UCSD-AML1 (cell line): ENCODE results near the gene ADAM12.

Experiments used
- DNase-seq: peaks from one replicate; lab custom pipeline; 2025; ENCODE audit not compliant: unreplicated experiment; lab: John Stamatoyannopoulos, UW

ADAM12 gene

DNA sequence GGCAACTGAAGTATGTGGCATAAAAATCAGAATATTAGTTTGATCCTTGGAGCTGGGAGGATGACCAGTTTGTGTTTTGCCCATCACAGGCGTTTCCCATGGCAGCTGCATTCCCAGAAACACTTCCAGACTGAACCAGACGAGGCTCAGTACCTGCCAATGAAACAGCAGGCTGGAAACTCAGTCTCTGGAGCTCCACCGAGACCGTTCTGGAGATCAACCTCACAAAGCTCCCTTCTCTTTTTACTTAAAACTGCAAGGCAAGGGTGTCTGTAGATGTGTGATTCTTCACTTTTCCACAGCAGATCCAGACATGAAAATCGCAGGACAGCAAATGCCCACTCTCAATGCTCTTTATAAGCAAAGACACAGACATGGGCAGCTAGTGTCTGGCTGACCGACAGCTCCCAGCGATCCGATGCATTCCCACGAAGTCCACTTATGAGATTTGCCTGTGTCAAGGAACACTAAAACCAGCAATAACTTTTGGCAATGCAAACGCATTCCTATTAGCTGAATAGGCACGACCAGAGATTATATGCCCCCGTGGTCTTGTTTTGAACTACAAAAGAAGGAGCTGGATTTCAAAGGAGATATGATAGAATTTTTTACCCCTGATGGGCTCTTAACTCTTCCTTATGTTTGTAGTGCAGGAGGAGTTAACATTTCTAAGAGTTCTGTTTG is 72.6 kb downstream of the ADAM12 start:
- no peak for DNase-seq

DNA sequence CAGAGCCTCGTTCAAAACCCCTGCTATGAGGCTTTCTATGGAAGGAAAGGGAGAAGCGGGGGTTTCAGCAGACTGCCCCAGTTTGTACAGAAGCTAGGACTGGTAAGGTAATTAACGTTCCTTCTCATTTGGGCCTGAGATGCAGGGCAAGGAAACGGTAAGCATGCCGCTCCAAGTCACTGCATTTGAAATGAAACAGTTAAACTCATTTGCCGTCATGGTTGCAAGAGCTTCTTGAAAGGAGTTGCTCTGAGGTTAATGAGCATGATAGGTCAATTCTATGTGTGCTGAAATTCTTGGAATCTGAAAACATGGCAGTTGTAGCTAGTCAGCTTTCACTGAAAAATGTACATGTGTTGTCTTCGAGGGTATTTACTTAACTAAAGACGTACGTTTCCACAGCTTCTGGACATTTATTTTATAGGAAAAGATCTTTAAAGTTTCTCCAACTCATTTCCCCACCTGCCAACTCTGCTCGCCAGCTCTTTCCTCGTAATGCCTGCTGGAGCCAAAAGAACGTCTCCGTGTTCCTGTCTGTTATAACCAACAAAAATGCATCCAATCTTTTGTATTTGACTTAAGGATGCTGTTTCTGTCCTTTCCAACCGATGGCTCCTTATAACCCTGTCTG is 73.3 kb downstream of the ADAM12 start:
- no peak for DNase-seq

DNA sequence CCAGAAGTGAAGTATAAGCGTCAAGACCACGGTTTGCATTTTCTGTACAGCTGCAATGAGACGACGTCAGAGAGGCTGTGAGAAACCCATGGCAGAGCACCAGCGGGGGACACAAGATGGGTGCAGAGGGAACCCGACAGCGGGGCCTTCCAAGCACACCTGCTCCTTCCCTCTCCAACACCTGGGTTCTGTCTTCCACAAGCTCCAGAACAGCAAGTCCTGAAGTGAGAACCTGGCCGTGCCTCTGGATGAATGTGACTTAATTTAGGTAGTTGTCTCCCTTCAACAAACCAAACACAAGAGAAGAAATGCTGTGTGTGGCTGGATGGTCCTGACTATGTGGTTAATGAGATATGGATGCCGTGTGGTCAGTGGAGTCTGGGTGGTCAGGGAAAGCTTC is 76.1 kb downstream of the ADAM12 start:
- DNase-seq = no peak

DNA sequence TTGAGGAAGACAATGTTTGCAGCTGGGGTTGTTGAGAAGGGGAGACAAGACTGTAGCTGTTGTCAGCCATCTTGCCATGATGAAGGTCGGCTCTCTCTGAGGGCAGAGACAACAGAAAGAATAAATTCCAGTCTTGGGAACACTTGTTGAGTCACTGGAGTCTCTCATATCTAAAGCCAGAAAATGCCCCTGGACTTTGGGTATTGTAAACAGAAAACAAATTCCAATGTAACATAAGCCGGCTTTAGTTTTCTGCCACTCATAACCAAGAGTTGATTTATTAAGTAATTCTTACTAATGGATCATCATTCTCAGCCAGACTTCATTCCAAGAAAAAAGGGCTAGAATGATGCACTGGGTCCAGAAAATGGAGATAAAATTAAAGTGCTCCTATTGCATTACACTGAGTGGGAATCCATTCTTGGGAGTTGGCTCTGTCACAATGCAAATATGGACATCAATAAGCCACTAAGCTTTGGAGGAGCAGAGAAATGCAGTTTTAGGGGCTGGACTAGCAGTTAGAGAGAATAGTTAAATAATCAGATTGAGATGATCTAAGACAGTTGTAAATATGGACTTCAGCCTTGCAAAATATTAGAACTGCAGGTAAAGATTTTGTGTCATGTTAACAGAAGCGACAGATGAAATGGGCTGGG is 78.9 kb downstream of the ADAM12 start:
- DNase-seq = no peak

DNA sequence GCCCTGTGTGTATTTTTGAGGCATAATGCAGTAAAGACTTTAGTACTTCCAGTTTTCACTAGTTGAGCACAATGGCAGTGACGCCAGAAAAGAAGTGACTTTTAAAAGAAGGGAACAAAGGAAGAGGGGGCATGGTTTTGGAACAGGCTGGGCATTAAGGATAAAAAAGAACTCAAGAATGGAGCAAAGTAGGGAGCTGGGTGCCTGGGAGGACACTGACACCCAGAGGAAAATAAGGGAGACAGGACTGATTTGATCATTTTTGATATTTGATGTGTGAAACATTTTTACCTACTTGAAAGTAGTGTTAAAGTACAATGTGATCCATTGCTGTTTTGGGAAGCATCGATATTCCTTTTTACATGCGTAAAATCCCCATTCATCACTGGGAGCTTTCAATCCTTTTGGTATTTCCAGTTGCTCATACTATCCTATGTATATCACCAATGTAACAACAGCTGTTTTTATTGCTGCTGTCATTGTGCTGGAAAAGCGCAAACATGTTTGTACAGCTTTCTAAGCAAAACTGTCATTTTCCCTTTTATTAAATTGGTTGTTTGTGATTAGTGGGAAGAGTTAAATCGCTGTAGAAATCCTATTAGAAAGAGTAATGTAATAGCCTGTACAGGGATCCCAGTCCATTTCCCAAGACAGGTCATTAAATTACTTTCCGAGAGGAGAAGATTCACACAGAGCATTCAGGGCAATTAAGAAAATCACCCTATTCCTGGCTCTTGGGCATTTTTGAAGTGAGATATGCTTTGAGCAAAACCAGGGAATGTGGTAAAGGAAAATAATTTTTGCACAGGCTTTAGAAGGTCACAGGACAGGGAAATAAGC is 85.2 kb downstream of the ADAM12 start:
- DNase-seq = no peak

DNA sequence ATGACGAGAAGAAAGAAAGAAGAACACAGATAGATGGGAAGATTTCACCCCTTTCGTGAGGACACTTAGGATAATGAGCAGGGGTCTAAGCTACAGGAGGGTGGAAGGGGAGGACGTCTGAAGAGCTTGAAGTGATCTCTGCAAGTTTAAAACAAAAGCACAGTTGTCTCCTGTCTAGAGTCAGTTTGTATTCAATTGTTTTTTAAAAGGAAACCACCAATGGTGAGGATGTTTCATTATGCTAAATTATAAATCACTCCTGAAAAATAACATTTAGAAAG is 85.9 kb downstream of the ADAM12 start:
- DNase-seq = no peak

DNA sequence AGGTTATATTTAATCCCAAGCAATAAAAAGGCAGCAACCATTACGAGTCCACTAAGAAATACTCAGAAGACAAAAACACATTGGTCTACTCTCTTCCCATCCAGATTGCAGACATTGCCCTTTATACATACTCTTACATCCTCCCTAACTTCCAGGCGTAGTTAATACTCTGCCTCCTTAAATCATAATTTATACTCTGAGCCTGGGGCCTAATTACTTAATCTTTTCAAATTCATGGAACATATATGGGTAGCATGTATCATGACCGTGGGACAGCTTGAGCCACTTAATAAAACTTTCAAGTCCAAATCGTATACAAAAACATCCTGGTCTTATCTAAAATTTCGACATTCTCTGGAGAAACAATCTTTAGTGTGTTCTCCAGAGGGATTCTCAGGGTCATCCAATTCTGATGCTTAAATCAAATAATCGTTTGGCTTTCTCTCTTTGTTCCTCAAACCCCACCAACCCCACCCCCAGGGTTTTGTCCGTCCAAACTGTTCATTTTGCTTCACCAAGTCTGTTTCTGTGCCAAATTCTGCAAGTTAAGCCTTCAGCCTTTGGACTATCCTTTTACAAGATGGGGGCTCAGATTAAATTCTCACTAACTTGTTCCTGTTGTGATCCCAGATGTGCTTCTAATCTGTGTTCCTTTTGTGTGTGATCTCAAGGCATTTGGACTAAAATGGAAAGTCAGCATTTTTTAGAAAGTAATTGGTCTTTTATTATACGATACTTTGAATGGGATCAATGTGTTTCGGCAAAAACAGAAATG is 86.4 kb downstream of the ADAM12 start:
- no peak for DNase-seq

DNA sequence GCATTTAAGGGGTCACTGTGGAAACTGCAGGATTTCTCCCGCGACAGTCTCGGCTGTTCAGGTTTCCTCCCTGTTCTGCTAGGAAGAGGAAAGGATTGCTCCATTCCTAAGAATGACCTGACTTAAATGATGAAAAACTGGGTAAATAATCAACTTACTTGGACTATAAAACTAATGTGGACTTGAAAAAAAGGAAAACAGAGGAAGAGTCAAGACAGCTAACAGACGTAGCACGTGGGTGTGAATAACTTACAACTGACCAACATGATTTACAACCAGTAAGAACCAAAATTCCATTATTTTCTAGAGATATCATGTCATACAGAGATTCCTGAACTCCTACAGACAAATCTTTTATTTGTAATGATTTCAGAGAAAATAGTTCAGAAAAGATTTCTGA is 93.8 kb downstream of the ADAM12 start:
- DNase-seq = no peak

DNA sequence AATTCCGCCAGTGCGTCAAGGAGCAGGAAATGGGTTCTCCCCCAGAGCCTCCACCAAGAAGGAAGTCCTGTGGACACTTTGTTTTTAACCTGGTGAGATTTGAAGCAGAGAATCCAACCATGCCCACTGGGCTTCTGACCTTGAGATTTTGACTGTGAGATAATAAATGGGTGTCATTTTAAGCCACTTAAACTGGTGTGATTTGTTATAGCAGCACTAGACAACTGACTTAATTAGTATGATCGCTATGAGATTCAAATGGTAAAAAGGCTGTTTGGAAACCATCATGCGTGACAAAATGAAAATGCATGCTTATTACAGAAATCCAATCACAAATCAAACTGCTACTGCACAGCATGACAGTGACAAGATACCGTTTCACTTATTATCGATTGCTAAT is 98.0 kb downstream of the ADAM12 start:
- no peak for DNase-seq

DNA sequence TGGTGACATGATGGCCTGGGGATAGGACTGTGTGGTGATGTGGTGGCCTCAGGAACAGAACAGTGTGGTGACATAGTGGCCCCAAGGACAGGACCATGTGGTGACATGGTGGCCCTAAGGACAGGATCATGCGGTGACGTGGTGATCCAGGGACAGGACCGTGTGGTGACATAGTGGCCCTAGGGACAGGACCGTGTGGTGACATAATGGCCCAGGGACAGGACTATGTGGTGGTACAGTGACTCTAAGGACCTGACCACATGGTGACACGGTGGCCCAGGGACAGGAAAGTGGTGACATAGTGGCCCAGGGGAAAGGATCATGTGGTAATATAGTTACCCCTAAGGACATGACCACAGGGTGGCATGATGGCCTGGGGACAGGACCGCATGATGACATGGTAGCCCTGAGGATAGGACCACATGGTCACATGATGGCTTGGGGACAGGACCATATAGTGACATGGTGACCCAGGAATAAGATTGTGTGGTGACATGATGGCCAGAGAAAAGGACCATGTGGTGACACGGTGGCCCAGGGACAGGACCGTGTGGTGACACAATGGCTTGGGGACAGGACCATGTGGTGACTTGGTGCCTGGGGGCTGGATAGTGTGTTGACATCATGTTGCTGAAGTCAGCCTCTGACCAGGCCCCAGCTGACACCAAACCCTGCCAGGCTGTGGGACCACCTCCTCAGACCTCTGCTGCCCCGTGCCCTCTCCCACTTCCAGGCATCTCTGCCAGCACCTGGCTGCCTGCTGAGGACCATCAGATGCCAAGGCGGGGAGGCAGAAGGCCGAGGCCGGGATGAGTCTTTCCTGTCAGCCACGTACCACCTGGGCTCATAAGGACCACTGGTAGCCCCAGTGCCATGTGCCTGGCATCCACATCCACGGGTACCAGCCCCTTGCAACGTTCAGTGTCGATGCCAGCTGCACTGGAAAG is 99.5 kb downstream of the ADAM12 start:
- DNase-seq = no peak

DNA sequence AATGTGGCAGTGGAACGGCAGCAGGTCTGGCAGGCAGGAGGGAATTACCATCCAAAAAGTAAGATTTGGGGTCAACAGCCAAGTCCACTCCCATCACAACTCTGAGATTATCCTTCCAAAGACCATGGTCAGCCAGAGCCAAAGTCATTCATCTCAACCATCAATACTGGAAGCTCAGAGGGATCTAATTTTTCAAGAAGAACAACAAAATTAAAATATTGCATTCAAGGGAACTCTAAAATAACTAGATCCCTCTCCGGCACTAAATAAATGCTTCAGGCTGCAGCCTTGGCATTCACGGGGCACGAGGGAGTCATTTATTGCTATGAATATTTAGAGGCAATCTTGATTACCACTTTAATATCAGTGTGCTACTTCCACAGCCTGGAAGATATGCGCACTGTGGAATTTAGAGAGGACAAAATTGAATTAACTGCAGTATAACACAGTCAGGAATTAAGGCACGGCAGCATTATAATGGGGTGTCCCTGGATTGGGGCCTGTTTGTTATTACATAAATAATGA is 102.0 kb downstream of the ADAM12 start:
- no peak for DNase-seq

DNA sequence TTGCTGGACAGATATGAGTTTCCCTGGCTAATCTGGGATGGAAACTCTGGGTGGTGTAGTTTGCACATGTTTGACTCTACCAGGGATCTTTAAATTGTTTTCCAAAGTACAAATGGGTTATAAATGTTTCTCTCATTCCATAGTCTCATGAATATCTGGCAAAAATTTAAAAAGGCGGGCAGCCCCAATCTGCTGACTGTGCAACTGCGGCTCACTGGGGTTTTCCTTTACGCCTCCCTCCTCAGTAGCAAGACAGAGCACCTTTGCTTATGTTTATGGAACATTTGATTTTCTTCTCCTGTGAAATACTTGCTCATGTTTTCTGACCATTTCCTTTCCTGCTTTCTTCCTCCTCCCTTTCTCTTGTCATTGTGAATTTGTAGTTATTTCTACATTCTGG is 105.0 kb downstream of the ADAM12 start:
- no peak for DNase-seq

DNA sequence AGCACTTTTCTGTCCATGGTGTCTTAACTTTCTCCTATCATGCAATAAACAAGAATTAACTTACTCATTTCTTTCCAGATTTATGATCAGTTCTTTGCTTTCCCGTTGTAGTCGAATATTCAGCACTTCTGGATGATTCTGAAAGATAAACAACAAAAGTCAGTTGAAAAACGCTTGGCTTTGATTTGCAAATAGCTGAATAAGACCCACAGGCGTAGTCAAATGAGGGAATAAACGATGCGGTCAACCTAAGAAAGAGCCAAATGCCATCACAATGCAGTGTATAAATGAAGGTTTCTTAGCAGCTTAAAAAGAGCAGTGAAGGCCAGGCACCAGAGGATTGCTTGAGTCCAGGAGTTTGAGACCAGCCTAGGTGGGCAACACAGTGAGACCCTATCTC is 109.4 kb downstream of the ADAM12 start:
- DNase-seq = no peak

DNA sequence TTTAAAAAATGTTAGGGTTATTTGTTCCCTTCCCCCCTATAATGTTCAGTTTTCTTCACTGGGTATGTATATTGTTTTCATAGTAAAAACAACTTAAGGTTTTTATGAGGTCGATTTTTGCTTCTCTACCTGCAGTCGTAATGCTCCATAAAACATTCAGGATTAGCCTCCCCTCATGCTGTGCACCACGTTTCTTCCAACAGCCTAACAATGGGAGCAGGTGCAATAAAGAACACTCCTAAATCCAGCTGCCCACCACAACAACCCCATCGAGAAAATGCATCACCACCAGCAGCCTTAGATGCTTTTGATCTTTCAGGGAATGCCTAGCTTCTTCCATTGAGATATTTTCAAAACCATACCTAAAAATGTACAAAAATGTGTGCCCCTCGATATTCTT is 111.1 kb downstream of the ADAM12 start:
- no peak for DNase-seq

DNA sequence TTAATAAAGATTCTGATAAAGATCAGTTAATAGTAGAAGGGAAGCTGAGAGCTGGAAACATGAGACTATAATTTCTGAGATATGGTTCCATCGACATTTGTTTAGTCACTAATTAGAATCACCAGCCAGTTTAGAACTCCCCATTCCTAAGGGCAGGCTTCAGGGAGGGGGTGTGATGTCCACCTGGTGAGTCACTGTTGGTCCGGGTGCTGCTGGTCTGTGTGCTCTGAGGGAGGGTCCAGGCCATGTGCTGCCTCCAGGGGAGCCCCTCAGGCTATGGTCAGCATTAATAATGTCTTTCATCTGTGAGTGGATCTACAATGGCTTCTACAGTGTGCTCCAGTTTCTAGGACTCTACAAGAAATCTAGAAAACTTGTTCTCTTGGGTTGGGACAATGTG is 115.8 kb downstream of the ADAM12 start:
- DNase-seq = no peak

DNA sequence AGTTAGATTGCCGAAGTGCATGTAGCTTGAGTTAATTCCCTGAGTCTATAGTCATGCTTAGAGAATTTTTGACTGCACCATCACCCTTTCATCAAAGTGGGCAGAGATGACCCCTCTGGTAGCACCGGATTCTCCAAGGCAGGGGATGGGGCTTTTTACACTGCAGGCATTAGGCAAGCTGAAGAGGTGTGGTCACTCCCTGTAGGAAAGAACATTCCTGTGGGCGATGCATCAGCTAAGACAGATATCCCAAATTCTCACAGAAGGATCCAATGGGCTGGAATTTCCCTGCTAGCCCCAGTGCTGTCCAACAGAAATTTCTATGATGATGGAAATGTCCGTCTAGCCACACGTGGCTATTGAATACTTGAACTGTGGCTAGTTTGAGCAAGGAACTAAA is 118.2 kb downstream of the ADAM12 start:
- no peak for DNase-seq

DNA sequence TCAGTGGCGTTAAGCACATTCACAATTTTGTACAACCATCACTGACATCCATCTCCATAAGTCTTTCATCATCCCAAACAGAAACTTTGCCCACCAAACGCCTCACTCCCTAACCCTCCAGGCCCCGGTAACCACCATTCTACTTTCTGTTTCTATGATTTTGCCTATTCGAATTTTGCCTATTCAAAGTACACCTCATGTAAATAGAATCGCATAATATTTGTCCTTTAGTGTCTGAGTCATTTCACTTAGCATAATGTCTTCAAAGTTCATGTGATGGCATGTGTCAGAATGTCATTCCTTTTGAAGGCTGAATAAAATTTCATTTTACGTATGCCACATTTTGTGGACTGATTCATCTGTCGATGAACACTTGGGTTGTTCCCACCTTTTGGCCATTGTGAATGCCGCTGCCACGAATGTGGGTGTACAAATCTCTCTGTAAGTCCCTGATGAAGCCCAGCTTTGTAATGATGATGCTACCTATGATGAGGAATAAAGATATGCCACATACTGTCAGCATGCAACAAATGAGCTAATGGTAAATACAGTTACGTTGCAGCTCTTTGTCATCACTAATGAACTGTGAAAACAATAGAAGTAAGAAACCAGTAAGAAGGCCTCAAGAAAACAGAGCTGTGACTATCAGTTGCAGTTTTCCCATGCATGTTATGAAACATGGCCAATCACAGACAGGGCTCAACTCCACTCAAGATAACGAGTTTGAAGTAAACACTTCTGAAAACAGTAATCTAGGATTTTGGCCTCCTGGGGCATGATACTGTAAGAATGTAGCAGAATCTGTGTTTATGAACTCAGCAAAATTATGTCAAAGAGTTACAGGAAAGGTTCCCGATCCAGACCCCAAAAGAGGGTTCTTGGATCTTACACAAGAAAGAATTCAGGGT is 120.0 kb downstream of the ADAM12 start:
- no peak for DNase-seq

DNA sequence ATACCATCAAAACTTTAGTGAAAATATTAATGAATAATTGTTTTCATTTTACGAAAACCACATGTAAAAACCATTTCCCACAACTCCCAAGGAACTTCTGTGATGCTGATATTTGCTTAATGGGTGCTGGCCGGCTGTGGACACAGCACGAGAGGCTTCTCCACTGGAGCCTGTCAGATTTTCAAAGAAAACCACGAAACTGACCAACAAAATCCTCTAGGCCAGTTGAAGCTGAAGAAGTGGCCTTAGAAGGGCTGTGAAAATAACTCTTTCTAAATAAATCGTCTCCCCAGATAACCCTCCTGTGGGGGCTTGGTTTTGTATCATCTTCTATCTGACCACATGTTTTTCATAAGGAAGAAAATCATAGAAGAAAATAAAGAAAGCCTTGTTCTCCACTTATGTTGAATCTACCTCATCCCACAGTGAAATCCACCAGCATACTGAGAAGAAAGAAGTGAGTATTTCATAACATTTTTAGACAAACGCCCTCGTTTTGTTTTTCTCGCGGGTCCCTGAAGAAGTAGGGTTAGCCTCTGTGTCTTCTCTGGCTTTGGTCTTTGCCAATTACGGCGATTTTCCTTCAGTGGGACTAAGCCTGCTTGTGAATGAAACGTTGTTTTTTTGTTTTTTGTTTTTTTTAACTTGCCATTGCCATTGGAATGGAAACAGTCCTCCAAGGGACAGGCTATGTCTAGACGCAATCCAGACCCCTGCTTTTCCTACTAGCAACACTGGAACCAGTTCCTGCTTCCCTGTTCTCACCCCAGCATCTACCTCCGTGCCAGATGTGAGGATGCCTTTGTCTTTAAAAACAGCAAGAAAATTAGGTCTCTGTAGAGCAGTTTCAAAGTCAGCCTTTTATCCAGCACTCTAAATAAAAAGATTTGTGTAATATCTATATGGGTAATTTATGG is 123.9 kb downstream of the ADAM12 start:
- no peak for DNase-seq
